HG03442 (cell line): ENCODE data around the gene EXOC3L2.

Experiments
- ATAC-seq: cut with Tn5 transposase; IDR thresholded peaks from one replicate; pipeline ENCODE4 v1.9.1; 2021; ENCODE audit warnings: mild to moderate bottlenecking, moderate library complexity; ENCODE audit not compliant: unreplicated experiment

The EXOC3L2 gene

GRCh38 chr19:45223879-45224278 lies 21.3 kb downstream of the EXOC3L2 start:
- ATAC-seq: no peak

DNA sequence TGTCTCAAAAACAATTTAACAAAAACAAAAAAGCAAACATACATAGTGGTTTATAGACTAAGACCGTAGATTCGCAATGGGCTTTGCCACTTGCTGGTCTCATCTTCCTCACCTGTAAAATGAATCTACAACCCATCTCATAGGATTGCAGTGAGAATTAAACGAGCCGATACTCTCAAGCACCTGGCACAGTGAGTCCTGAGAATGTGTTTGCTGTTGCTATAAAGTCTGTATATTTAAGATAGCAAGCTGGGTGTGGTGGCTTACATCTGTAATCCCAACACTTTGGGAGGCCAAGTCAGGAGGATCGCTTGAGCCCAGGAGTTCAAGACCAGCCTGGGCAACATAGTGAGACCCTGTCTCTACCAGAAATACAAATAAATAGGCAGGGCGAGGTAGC lies 22.5 kb downstream of the EXOC3L2 start:
- ATAC-seq: no peak

- ATAC-seq: no peak
Measured at GRCh38 chr19:45218911-45219743, 26.1 kb downstream of the EXOC3L2 start.

- no peak for ATAC-seq
Measured at GRCh38 chr19:45218426-45218825, 26.8 kb downstream of the EXOC3L2 start.

DNA sequence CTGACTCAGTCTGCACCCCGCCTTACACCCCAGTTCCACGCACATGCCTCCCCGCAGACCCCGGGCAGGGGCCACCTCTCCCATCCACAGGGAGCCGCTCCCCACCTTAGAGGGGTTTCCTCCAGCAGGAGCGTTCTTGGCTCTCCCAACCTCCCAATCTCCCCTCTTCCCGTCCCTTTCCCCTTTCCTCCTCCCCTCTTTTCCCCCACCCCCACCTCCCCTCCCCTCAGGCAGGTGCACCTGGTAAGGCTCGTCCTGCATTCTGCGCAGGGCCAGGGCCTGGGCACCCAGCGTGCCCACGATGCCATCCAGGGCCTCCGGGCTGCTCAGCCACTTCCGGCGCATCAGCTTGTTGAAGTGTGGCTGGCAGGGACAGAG lies 27.3 kb downstream of the EXOC3L2 start:
- ATAC-seq: no peak

- no peak for ATAC-seq
Measured at GRCh38 chr19:45217193-45217956, 27.8 kb downstream of the EXOC3L2 start.

- ATAC-seq: no peak
Measured at GRCh38 chr19:45216667-45217066, 28.5 kb downstream of the EXOC3L2 start.

DNA sequence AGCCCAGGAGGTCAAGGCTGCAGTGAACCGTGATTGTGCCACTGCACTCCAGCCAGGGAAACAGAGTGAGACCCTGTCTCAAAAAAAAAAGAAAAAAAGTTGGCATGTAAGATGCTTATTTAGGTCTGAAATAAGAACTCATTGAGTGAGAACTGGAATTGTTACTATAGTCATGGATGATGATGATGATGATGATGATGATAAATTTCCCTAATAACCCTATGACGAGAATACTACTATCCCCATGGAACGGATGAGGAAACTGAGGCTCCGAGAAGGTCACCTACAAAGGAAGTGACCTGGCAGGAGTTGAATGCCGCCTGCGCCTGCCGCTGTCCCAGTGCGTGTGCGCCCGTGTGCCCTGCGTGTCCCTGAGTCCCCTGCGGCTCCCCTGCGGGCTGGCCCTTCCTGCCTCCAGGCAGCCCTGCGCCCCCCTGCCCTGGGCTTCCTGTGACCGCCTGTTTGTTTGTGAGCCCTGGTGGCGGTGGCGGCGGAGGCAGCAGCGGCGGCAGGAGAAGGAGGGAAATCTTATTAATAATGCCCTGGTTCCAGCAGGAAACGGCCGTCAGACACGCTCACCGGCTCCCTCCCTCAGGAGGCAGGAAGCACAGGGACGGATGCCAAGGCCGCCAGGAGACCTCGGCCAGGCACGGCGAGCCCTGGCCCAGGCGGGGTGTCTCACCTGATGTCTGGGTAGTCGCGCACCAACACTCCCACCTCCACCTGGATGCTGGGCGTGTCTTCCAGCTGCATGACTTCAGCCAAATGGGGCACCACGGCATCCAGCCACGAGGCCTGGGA lies 29.6 kb downstream of the EXOC3L2 start:
- ATAC-seq: no peak

- ATAC-seq: no peak
Measured at GRCh38 chr19:45213031-45213430, 32.2 kb downstream of the EXOC3L2 start.

- no peak for ATAC-seq
Measured at GRCh38 chr19:45211751-45212381, 33.3 kb downstream of the EXOC3L2 start.

- no peak for ATAC-seq
Measured at GRCh38 chr19:45206328-45206727, 38.9 kb downstream of the EXOC3L2 start.

DNA sequence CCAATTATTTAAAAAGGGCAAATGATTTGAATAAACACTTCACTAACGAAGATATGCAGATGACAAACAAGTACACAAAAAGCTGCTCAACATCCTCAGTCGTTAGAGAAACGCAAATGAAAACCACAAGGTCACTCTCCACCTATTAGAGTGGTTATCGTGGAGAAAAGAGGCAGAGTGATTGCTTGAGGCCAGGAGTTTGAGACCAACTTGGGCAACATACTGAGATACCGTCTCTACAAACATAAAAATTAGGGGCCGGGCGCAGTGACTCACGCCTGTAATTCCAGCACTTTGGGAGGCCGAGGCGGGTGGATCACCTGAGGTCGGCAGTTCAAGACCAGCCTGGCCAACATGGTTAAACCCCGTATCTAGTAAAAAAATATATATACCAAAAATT lies 39.4 kb downstream of the EXOC3L2 start:
- ATAC-seq: no peak

DNA sequence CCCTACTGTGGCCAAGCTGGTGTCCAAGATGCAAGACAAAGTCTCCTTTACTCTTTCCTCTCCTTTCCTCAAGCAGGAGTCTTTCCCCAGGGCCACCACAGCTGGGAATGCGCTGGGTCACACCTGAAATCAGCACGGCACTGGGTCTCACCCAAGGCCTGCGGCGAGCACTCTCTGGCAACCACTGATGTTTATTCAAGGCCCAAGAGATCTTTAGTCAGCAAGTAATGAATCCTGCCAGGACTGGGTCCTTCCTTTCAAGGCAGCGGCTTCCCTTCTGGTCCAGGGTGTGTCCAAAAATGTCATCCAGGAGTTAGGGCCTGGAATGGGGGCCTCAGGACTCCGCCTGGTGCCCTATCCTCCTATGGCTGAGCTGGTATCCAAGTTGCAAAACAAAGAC lies 42.6 kb downstream of the EXOC3L2 start:
- ATAC-seq: no peak

GRCh38 chr19:45200568-45200967 lies 44.6 kb downstream of the EXOC3L2 start:
- ATAC-seq: no peak

- ATAC-seq: no peak
Measured at GRCh38 chr19:45195764-45196163, 49.4 kb downstream of the EXOC3L2 start.

DNA sequence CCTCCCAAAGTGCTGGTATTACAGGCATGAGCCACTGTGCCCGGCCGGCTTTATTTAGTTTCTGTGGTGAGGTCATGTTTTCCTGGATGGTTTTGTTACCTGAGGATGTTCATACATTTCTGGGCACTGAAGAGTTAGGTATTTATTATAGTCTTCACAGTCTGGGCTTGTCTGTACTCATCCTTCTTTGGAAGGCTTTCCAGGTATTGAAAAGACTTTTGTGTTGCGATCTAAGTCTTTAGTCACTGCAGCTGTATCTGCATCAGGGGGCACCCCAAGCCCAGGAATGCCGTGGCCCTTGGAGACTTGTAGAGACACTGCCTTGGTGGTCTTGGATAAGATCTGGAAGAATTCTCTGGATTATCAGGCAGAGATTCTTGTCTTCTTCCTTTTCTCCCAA lies 53.8 kb downstream of the EXOC3L2 start:
- ATAC-seq: no peak

DNA sequence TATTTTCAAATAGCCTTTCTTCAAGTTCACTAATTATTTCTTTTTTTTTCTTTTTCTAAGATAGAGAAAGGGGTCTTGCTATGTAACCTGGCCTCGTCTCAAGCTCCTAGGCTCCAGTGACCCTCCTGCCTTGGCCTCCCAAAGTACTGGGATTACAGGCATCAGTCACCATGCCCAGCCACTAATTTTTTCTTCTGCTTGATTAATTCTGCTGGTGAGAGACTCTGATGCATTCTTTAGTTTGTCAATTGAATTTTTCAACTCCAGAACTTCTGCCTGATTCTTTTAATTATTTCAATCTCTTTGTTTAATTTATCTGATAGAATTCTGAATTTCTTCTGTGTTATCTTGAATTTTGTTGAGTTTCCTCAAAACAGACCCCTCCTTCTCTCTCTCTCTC lies 55.2 kb downstream of the EXOC3L2 start:
- ATAC-seq: no peak

DNA sequence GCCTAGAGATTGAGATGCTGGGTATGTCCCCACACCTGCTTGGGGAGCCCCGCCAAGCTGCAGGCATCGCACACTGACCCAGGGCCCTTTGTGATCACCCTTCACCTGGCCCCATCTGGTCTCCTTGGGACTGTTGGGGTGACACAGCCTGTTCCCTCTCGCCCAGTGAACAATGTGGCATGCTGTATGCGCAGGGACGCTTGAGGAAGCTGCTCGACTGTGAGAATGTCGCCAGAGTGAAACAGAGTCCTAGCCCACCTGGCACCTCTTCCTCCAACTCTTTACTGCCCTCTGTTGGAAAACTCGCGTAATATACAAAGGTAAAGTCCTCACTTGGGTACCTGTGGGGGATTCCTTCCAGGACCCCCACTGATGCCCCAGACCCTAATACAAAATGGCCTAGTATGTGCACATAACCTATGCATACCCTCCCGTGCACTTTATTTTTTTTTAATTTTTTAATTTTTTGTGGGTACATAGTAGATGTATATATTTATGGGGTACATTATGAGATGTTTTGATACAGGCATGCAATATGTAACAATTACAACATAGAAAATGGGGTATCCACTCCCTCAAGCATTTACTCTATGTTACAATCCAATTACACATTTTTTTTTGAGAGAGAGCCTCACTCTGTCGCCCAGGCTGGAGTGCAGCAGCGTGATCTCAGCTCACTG lies 57.6 kb downstream of the EXOC3L2 start:
- ATAC-seq: no peak

DNA sequence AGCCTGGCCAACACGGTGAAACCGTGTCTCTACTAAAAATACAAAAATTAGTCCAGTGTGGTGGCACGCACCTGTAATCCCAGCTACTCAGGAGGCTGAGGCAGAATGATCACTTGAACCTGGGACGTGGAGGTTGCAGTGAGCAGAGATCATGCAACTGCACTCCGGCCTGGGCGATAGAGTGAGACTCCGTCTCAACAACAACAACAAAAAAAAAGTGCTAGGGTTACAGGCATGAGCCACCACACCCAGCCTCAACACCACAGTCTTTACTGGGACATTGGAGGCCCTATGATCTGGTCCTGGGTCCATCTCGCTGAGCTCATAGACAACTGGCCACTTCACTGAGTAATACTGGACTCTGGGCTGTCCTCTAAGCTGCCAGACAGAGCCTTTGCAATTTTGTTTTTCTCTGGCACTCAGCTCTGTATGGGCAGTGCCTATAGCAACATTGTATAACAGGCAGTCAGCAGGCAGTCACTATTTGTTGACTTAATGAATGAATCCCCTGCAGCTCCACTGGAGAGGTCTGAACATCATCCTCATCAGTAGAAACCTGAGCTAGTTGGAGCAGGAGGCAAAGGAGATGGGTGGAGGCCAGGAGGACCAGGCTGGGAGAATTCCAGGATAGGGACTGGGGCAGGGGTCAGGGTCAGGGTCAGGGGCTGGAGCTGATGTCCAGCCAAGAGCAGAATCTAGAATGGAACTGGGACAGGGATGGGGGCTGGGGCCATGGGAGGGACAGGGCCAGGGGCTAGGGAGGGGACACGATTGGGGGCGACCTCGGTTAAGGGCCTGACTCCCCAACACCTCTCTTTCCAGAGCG lies 58.5 kb downstream of the EXOC3L2 start:
- ATAC-seq: no peak

- ATAC-seq: no peak
Measured at GRCh38 chr19:45184115-45184514, 61.1 kb downstream of the EXOC3L2 start.
